Gastrocnemius medialis (tissue), 4 donors: ENCODE measurements around the gene CDCA8. TPM values are rescaled to one million over a fixed set of nuclear protein-coding genes. Genes with fewer than 3 reads are reported as not detected.

Experiments used
- ATAC-seq, 2 donors: fragments of 150-250 bp; one replicate each; pipeline ENCODE4 v1.9.1; 2016
- DNase-seq, 2 donors: peaks; one replicate each; pipeline ENCODE4 v3.0.0-alpha.2; 2019
- H3K27ac ChIP-seq, 4 donors: fragments of 200-600 bp; sonication (generic); 1 replicate in 1 of 4; 2 replicates in 3 of 4; pipeline ENCODE4 v1.5.1; 2016 to 2018; ENCODE audit warnings: mild to moderate bottlenecking in 2 of 4, moderate library complexity in 1 of 4
- H3K27me3 ChIP-seq, 3 donors: fragments of 200-600 bp; sonication (generic) in 2 of 3; 1 replicate in 1 of 3; 2 replicates in 2 of 3; pipeline versions ENCODE4 v1.5.1 to v1.6.0; 2016 to 2019; ENCODE audit warnings: mild to moderate bottlenecking in 1 of 3, moderate library complexity in 1 of 3
- H3K36me3 ChIP-seq, 2 donors: fragments of 200-600 bp; sonication (generic) in 1 of 2; one replicate each; pipeline ENCODE4 v1.5.1; 2017 to 2018
- H3K4me1 ChIP-seq, 2 donors: fragments of 200-600 bp; sonication (generic) in 1 of 2; one replicate each; pipeline ENCODE4 v1.5.1; 2016 to 2017; ENCODE audit warnings: mild to moderate bottlenecking in 2 of 2
- H3K4me3 ChIP-seq, 4 donors: fragments of 200-600 bp; sonication (generic) in 3 of 4; 1 replicate in 1 of 4; 2 replicates in 3 of 4; pipeline ENCODE4 v1.5.1; 2016 to 2019; ENCODE audit warnings: mild to moderate bottlenecking in 2 of 4
- H3K9me3 ChIP-seq, 3 donors: fragments of 200-600 bp; sonication (generic) in 2 of 3; 1 replicate in 1 of 3; 2 replicates in 2 of 3; pipeline ENCODE4 v1.5.1; 2016 to 2019
- POLR2A ChIP-seq, 2 donors: fragments of 450-650 bp; IDR thresholded peaks; one replicate each; pipeline ENCODE4 v1.6.1; 2017; ENCODE audit warnings: antibody characterized with exemption in 2 of 2, mild to moderate bottlenecking in 2 of 2, moderate library complexity in 2 of 2
- in situ Hi-C, 4 donors: fragments of 200-750 bp; cut with MboI; loops; one replicate each; pipeline versions ENCODE4 v1.15.0 to v1.8.0; 2017; ENCODE audit warnings: low sequenced_read_pairs in 4 of 4
- intact Hi-C: fragments of 100-400 bp; cut with DNase I; formaldehyde crosslinking; loops from one replicate; pipeline ENCODE4 v1.15.1; 2023; ENCODE audit warnings: low total_unique reads
- total RNA-seq, 4 donors: library from RNA; depleted of rRNA; stranded (reverse); fragments of >200 nt; gene quantifications; one replicate each; pipeline versions ENCODE4 v1.1.0 to v1.2.3, GENCODE V29; 2016
- TF ChIP-seq, protein P1 (sequence below), 5 experiments: fragments of 450-650 bp in 3 of 5; fragments of 200-600 bp in 2 of 5; sonication (generic) in 2 of 5; IDR thresholded peaks in 4 of 5; conservative IDR thresholded peaks in 1 of 5; 1 replicate in 4 of 5; 2 replicates in 1 of 5; pipeline ENCODE4 v1.5.1; 2016 to 2019; ENCODE audit warnings: antibody characterized with exemption in 5 of 5, mild to moderate bottlenecking in 3 of 5, moderate library complexity in 3 of 5

Gene CDCA8
- total RNA-seq, 4 donors from 2014 or later: 0.46 to 1.5 (median 0.60) TPM; not detected in 1

DNA sequence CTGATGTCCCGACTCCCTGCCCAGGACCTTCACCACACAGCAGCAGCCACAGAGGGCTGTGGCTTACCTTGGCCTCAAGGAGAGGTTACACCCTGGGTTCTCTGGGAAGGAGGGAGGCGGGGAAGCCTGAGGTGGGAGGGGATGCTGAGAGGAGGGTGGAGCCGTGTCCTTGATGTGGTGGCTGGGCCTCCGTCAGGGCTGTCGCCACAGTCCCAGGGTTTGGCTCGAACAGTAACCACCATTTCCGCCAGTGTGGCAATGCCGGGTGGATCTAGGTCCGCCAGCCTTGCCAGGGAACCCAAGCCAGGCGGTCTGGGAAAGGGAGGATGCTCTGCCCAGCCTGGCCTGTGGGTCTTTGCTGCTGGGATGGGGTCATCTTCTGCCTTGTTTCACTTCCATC is 18.4 kb upstream of the CDCA8 start:
- H3K36me3 ChIP-seq: no peaks in the 10 kb centered on the region
- in situ Hi-C loops (no loop called here), intact Hi-C loops (no loop called here)
- no peak overlapping the region for H3K27ac ChIP-seq
- no peak for ATAC-seq
- TF ChIP-seq, protein P1, sequence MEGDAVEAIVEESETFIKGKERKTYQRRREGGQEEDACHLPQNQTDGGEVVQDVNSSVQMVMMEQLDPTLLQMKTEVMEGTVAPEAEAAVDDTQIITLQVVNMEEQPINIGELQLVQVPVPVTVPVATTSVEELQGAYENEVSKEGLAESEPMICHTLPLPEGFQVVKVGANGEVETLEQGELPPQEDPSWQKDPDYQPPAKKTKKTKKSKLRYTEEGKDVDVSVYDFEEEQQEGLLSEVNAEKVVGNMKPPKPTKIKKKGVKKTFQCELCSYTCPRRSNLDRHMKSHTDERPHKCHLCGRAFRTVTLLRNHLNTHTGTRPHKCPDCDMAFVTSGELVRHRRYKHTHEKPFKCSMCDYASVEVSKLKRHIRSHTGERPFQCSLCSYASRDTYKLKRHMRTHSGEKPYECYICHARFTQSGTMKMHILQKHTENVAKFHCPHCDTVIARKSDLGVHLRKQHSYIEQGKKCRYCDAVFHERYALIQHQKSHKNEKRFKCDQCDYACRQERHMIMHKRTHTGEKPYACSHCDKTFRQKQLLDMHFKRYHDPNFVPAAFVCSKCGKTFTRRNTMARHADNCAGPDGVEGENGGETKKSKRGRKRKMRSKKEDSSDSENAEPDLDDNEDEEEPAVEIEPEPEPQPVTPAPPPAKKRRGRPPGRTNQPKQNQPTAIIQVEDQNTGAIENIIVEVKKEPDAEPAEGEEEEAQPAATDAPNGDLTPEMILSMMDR (IDR thresholded peaks at IDR 0.05 in 4 of 5, conservative IDR thresholded peaks at IDR 0.05 in 1 of 5): no peak
- no peak for TF ChIP-seq POLR2A (IDR thresholded peaks at IDR 0.05)
- DNase-seq: no peak
- H3K27me3 ChIP-seq: peaks cover 0 to 11% (median 6%) of the 10 kb centered on the region in 3 donors
- H3K4me1 ChIP-seq: no peaks in the 10 kb centered on the region
- no peaks in the 10 kb centered on the region for H3K9me3 ChIP-seq
- no peak overlapping the region for H3K4me3 ChIP-seq

DNA sequence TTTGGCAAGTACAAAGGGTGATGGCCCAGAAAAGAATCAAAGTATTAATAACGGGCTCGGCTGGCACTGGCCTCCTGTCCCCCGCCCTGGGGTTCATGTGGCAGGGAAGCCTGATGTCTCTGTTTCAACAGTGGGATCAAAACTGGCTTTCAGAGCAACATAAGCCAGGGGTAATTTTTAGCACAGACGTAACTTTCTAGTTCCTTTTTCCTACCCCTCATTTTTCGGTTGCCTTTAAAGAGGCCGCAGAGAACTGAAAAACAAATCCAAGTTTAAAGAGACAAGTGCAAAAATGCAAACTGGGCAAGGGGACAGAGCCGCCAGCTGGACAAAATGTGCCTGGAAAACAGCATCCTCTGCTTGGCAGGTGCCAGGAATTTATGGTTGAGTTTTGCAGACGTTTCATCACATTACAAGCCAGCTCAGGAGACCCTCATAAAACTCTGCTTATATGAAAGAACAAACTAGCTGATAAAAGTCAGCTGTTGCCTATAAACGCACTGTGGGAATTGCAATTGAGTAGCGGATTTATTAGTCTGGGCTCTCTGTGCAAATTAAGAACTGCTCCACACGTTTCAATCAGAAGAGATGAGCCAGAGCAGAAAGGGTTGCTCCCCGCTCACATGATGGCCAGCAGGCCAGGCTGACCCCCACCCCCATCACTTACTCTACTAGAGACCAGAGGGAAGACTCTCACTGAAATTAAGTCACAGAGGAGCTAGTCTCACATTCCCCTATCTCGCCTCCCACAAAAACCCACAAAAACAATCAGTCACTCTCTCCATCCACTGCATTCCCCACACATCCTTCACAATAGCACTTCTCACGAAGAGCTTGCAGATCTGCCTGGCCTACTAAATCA is 15.8 kb upstream of the CDCA8 start:
- intact Hi-C loops (no loop called here), in situ Hi-C loops (no loop called here)
- Histone ChIP-seq H3K9me3 (no peaks in the 10 kb centered on the region), H3K27me3 (peaks cover 0 to 2% (median 0%) of the 10 kb centered on the region in 3 donors), H3K4me1 (no peaks in the 10 kb centered on the region), H3K4me3 (no peak overlapping the region), H3K27ac (no peak overlapping the region), H3K36me3 (peaks cover 0 to 11% of the 10 kb centered on the region in 2 donors)
- ATAC-seq: no peak
- no peak for TF ChIP-seq POLR2A (IDR thresholded peaks at IDR 0.05)
- TF ChIP-seq, protein P1 (IDR thresholded peaks at IDR 0.05 in 4 of 5, conservative IDR thresholded peaks at IDR 0.05 in 1 of 5): no peak
- DNase-seq: no peak

DNA sequence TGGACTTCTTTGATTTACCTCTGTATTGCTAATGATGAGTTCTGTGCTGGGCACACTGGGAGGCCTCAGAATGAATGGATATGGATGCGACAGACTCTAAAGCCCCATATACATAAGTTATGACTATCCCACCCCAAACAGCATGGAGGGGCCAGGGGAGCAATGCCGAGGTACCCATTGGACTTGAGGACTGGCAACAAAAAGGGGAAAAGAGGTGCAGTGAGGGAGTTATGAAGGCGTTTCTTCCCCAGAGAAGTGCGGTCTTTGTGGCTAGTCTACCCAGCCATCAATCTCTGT is 15.2 kb upstream of the CDCA8 start:
- intact Hi-C loops: no loop called here
- peaks cover 0 to 16% of the 10 kb centered on the region in 2 donors for H3K36me3 ChIP-seq
- no peaks in the 10 kb centered on the region for H3K9me3 ChIP-seq
- no peak overlapping the region for H3K27ac ChIP-seq
- no peak for ATAC-seq
- TF ChIP-seq POLR2A (IDR thresholded peaks at IDR 0.05): no peak
- TF ChIP-seq, protein P1 (IDR thresholded peaks at IDR 0.05 in 4 of 5, conservative IDR thresholded peaks at IDR 0.05 in 1 of 5): no peak
- no peak for DNase-seq
- H3K27me3 ChIP-seq: no peaks in the 10 kb centered on the region
- in situ Hi-C loops: no loop called here
- no peaks in the 10 kb centered on the region for H3K4me1 ChIP-seq
- H3K4me3 ChIP-seq: no peak overlapping the region

DNA sequence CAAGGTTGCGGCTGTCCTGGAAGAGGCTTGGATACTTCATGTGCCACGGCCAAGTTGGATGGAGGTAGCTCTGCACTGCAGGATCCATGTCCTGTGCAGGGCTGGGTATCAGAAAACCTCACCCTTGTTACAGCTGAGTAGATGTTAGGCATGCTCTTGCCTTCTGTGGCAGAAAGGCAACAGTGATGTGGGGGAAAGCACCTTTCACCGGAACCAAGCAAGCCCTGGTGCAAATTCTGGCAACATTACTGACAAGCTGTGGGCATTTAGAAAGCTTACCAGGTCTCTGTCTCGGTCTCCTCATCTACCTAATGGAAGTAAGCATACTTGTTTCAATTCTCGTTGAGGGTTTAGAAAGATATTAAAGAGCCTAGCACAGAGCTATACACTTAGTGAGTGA is 14.5 kb upstream of the CDCA8 start:
- Histone ChIP-seq H3K27ac (no peak overlapping the region), H3K4me1 (no peaks in the 10 kb centered on the region), H3K4me3 (no peak overlapping the region), H3K36me3 (peaks cover 0 to 23% of the 10 kb centered on the region in 2 donors), H3K27me3 (no peaks in the 10 kb centered on the region), H3K9me3 (no peaks in the 10 kb centered on the region)
- intact Hi-C loops (no loop called here), in situ Hi-C loops (no loop called here)
- DNase-seq (no peak), ATAC-seq (no peak)
- no peak for TF ChIP-seq POLR2A (IDR thresholded peaks at IDR 0.05)
- TF ChIP-seq, protein P1 (IDR thresholded peaks at IDR 0.05 in 4 of 5, conservative IDR thresholded peaks at IDR 0.05 in 1 of 5): no peak
